ENCODE measurements around the gene COX4I1.

COX4I1 gene

GRCh38 chr16:85830821-85831220, 31.3 kb downstream of the COX4I1 start:
- H3K36me3 ChIP-seq (ENCODE audit: insufficient read depth, low read length), result no peaks in the 10 kb centered on the region
- no peaks in the 10 kb centered on the region for H3K9me3 ChIP-seq (ENCODE audit: insufficient read depth, low read length, severe bottlenecking)
- no peaks in the 10 kb centered on the region for H4K20me1 ChIP-seq (ENCODE audit: insufficient read depth, low read length)
- no peaks in the 10 kb centered on the region for H3K79me2 ChIP-seq (ENCODE audit: insufficient read depth, low read length)
- ATAC-seq (ENCODE audit: insufficient read depth, low read depth) (no peak), DNase-seq (no peak)
- no peaks in the 10 kb centered on the region for H3K4me1 ChIP-seq (ENCODE audit: insufficient read depth, low read length)
- no peak overlapping the region for H3K9ac ChIP-seq (ENCODE audit: low read depth, low read length)
- H3K27ac ChIP-seq (ENCODE audit: low read length), result no peak overlapping the region
- no peak overlapping the region for H3K4me3 ChIP-seq (ENCODE audit: low read depth in 1 of 2, low read length in 2 of 2)
- H2AFZ ChIP-seq (ENCODE audit: low read depth, low read length), result no peak overlapping the region
- H3K27me3 ChIP-seq (ENCODE audit: insufficient read depth, low read length, poor library complexity), result peaks cover 6% of the 10 kb centered on the region
- H3K4me2 ChIP-seq (ENCODE audit: insufficient read depth, low read length), result no peak overlapping the region
- TF ChIP-seq EZH2 (IDR thresholded peaks at IDR 0.05; ENCODE audit: borderline replicate concordance, low read depth, low read length, severe bottlenecking) (no peak), CTCF (IDR thresholded peaks at IDR 0.05; ENCODE audit: borderline replicate concordance, extremely low read depth, low read length, poor library complexity, severe bottlenecking) (no peak)

- DNase-seq (no peak), ATAC-seq (ENCODE audit: insufficient read depth, low read depth) (no peak)
- Histone ChIP-seq H3K9me3 (ENCODE audit: insufficient read depth, low read length, severe bottlenecking) (no peaks in the 10 kb centered on the region), H3K79me2 (ENCODE audit: insufficient read depth, low read length) (no peaks in the 10 kb centered on the region), H2AFZ (ENCODE audit: low read depth, low read length) (no peak overlapping the region), H3K36me3 (ENCODE audit: insufficient read depth, low read length) (no peaks in the 10 kb centered on the region), H3K4me2 (ENCODE audit: insufficient read depth, low read length) (no peak overlapping the region), H3K4me3 (ENCODE audit: low read depth in 1 of 2, low read length in 2 of 2) (no peak overlapping the region), H3K9ac (ENCODE audit: low read depth, low read length) (no peak overlapping the region), H3K27ac (ENCODE audit: low read length) (no peak overlapping the region), H4K20me1 (ENCODE audit: insufficient read depth, low read length) (no peaks in the 10 kb centered on the region), H3K4me1 (ENCODE audit: insufficient read depth, low read length) (no peaks in the 10 kb centered on the region), H3K27me3 (ENCODE audit: insufficient read depth, low read length, poor library complexity) (no peaks in the 10 kb centered on the region)
- TF ChIP-seq EZH2 (IDR thresholded peaks at IDR 0.05; ENCODE audit: borderline replicate concordance, low read depth, low read length, severe bottlenecking), result no peak
- no peak for TF ChIP-seq CTCF (IDR thresholded peaks at IDR 0.05; ENCODE audit: borderline replicate concordance, extremely low read depth, low read length, poor library complexity, severe bottlenecking)
Observed at GRCh38 chr16:85832570-85833218, 33.2 kb downstream of the COX4I1 start.

GRCh38 chr16:85833219-85833920, 33.9 kb downstream of the COX4I1 start:
- no peak overlapping the region for H2AFZ ChIP-seq (ENCODE audit: low read depth, low read length)
- no peaks in the 10 kb centered on the region for H3K27me3 ChIP-seq (ENCODE audit: insufficient read depth, low read length, poor library complexity)
- no peaks in the 10 kb centered on the region for H3K4me1 ChIP-seq (ENCODE audit: insufficient read depth, low read length)
- H4K20me1 ChIP-seq (ENCODE audit: insufficient read depth, low read length), result no peaks in the 10 kb centered on the region
- H3K9ac ChIP-seq (ENCODE audit: low read depth, low read length), result no peak overlapping the region
- no peak overlapping the region for H3K4me2 ChIP-seq (ENCODE audit: insufficient read depth, low read length)
- DNase-seq, result no peak
- H3K9me3 ChIP-seq (ENCODE audit: insufficient read depth, low read length, severe bottlenecking), result no peaks in the 10 kb centered on the region
- no peak for TF ChIP-seq CTCF (IDR thresholded peaks at IDR 0.05; ENCODE audit: borderline replicate concordance, extremely low read depth, low read length, poor library complexity, severe bottlenecking)
- TF ChIP-seq EZH2 (IDR thresholded peaks at IDR 0.05; ENCODE audit: borderline replicate concordance, low read depth, low read length, severe bottlenecking), result no peak
- H3K27ac ChIP-seq (ENCODE audit: low read length), result no peak overlapping the region
- H3K79me2 ChIP-seq (ENCODE audit: insufficient read depth, low read length), result no peaks in the 10 kb centered on the region
- no peaks in the 10 kb centered on the region for H3K36me3 ChIP-seq (ENCODE audit: insufficient read depth, low read length)
- H3K4me3 ChIP-seq (ENCODE audit: low read depth in 1 of 2, low read length in 2 of 2), result no peak overlapping the region
- no peak for ATAC-seq (ENCODE audit: insufficient read depth, low read depth)

Measured in DND-41 (cell line).